Sigmoid colon (tissue), 4 donors: ENCODE results near the gene MMP27.

Experiments
- CTCF ChIP-seq, 4 experiments: fragments of 450-650 bp in 3 of 4; fragments of 200-600 bp in 1 of 4; IDR thresholded peaks; one replicate each; pipeline ENCODE4 v1.5.1; 2016 to 2019; ENCODE audit warnings: antibody characterized with exemption in 4 of 4, mild to moderate bottlenecking in 3 of 4, moderate library complexity in 2 of 4
- EP300 ChIP-seq, 4 donors: sonication (generic); formaldehyde crosslinking; IDR thresholded peaks; one replicate each; pipeline ENCODE4 v1.6.1; 2017; ENCODE audit warnings: antibody characterized with exemption in 4 of 4
- POLR2A ChIP-seq, 2 donors: fragments of 450-650 bp; IDR thresholded peaks; one replicate each; pipeline ENCODE4 v1.6.1; 2016; ENCODE audit warnings: antibody characterized with exemption in 2 of 2, mild to moderate bottlenecking in 2 of 2, moderate library complexity in 2 of 2
- POLR2AphosphoS5 ChIP-seq, 4 donors: sonication (generic); formaldehyde crosslinking; IDR thresholded peaks; one replicate each; pipeline ENCODE4 v1.6.1; 2017; ENCODE audit warnings: antibody characterized with exemption in 4 of 4

DNA sequence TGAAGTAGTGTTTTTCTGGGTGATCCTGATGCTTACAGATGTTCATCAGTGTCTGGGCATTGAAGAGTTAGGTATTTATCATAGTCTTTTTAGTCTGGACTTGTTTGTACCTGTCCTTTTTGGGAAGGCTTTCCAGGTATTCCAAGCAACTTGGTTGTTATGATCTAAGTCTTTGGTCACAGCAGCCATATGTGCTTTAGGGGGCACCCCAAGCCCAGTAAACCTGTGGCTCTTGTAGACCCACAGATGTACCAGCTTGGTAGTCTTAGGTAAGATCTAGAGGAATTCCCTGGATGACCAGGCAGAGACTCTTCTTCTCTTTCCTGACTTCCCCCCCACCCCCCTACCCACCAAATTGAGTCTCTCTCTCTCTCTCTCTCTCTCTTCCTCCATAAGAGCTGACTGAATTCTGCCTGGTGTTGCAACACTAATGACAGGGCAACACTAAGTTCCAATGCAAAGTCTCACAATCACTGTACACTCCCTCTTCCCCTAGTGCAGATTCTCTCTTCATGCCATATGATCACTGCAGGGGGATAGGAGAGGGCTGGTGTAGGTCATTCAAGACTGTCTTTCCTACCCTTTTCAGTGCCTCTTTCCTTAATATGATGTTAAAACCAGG, 43.6 kb upstream of the MMP27 start:
- TF ChIP-seq CTCF (IDR thresholded peaks at IDR 0.05) (no peak), POLR2AphosphoS5 (IDR thresholded peaks at IDR 0.05) (no peak), EP300 (IDR thresholded peaks at IDR 0.05) (no peak), POLR2A (IDR thresholded peaks at IDR 0.05) (no peak)
